Measurements from ENCODE around the gene UBR4.

UBR4 gene

GRCh38 chr1:19139711-19140110, 70.4 kb downstream of the UBR4 start:
- DNase-seq (ENCODE audit: low read depth): no peak

GRCh38 chr1:19138958-19139581, 71.0 kb downstream of the UBR4 start:
- DNase-seq (ENCODE audit: low read depth): no peak

GRCh38 chr1:19138331-19138730, 71.7 kb downstream of the UBR4 start:
- DNase-seq (ENCODE audit: low read depth): no peak

- no peak for DNase-seq (ENCODE audit: low read depth)
Measured at GRCh38 chr1:19137158-19137557, 72.9 kb downstream of the UBR4 start.

- no peak for DNase-seq (ENCODE audit: low read depth)
Measured at GRCh38 chr1:19133360-19133759, 76.7 kb downstream of the UBR4 start.

- no peak for DNase-seq (ENCODE audit: low read depth)
Measured at GRCh38 chr1:19130468-19130867, 79.6 kb downstream of the UBR4 start.

GRCh38 chr1:19128968-19129514, 81.0 kb downstream of the UBR4 start:
- DNase-seq (ENCODE audit: low read depth): no peak

GRCh38 chr1:19124273-19124672, 85.8 kb downstream of the UBR4 start:
- DNase-seq (ENCODE audit: low read depth): no peak

GRCh38 chr1:19123837-19124236, 86.2 kb downstream of the UBR4 start:
- peak; percentile 17 for DNase-seq (ENCODE audit: low read depth)

- peak; percentile 31 for DNase-seq (ENCODE audit: low read depth)
Measured at GRCh38 chr1:19122668-19123067, 87.4 kb downstream of the UBR4 start.

- no peak for DNase-seq (ENCODE audit: low read depth)
Measured at GRCh38 chr1:19121192-19121591, 88.9 kb downstream of the UBR4 start.

GRCh38 chr1:19120070-19120469, 90.0 kb downstream of the UBR4 start:
- no peak for DNase-seq (ENCODE audit: low read depth)

GRCh38 chr1:19115082-19115808, 94.8 kb downstream of the UBR4 start:
- DNase-seq (ENCODE audit: low read depth): no peak

- peak; percentile 56 for DNase-seq (ENCODE audit: low read depth)
Measured at GRCh38 chr1:19113697-19114092, 96.4 kb downstream of the UBR4 start.

GRCh38 chr1:19112891-19113696, 97.0 kb downstream of the UBR4 start:
- DNase-seq (ENCODE audit: low read depth): no peak

GRCh38 chr1:19110257-19110927, 99.7 kb downstream of the UBR4 start:
- DNase-seq (ENCODE audit: low read depth): no peak

- no peak for DNase-seq (ENCODE audit: low read depth)
Measured at GRCh38 chr1:19109545-19109944, 100.5 kb downstream of the UBR4 start.

GRCh38 chr1:19101244-19101643, 108.8 kb downstream of the UBR4 start:
- DNase-seq (ENCODE audit: low read depth): peak; percentile 40

GRCh38 chr1:19100028-19100427, 110.0 kb downstream of the UBR4 start:
- no peak for DNase-seq (ENCODE audit: low read depth)

GRCh38 chr1:19096990-19097389, 113.1 kb downstream of the UBR4 start:
- no peak for DNase-seq (ENCODE audit: low read depth)

- DNase-seq (ENCODE audit: low read depth): peak; percentile 30
Measured at GRCh38 chr1:19096036-19096833, 113.8 kb downstream of the UBR4 start.
